GM12875 (cell line): ENCODE measurements around the gene SNRNP40.
A peak's percentile ranks its signal among the peaks of the same experiment; 100 is the strongest.

Experiments used
- H3K4me3 ChIP-seq: one replicate; pipeline ENCODE4 v1.5.1; 2011; ENCODE audit warnings: low read depth, low read length, control low read depth
- CTCF ChIP-seq: IDR thresholded peaks from 2 replicates; pipeline ENCODE4 v1.5.1; 2011; ENCODE audit warnings: low read depth, mild to moderate bottlenecking, control low read depth, inconsistent platforms, low read length, moderate library complexity, borderline replicate concordance; ENCODE audit not compliant: insufficient read depth

The SNRNP40 gene

GRCh38 chr1:31222176-31222575 is 74.4 kb downstream of the SNRNP40 start:
- no peak overlapping the region for H3K4me3 ChIP-seq
- no peak for TF ChIP-seq CTCF

- no peak for TF ChIP-seq CTCF
Measured at GRCh38 chr1:31221072-31221471, 75.5 kb downstream of the SNRNP40 start.

GRCh38 chr1:31219489-31219888 is 77.1 kb downstream of the SNRNP40 start:
- H3K4me3 ChIP-seq = no peak overlapping the region
- no peak for TF ChIP-seq CTCF

More at GRCh38 chr1:31221072-31221471, 75.5 kb downstream of the SNRNP40 start:
- H3K4me3 ChIP-seq = no peak overlapping the region

- H3K4me3 ChIP-seq = no peak overlapping the region
- TF ChIP-seq CTCF = no peak
Measured at GRCh38 chr1:31218705-31219104, 77.9 kb downstream of the SNRNP40 start.

GRCh38 chr1:31216016-31216415 is 80.6 kb downstream of the SNRNP40 start:
- H3K4me3 ChIP-seq = no peak overlapping the region
- no peak for TF ChIP-seq CTCF

- H3K4me3 ChIP-seq = no peak overlapping the region
- TF ChIP-seq CTCF = no peak
Measured at GRCh38 chr1:31215065-31215570, 81.5 kb downstream of the SNRNP40 start.

GRCh38 chr1:31214316-31215064 is 82.1 kb downstream of the SNRNP40 start:
- no peak overlapping the region for H3K4me3 ChIP-seq
- TF ChIP-seq CTCF = 0 out of 2 replicates have a peak, but pooled peaks have one; percentile 4
